GM18498 (cell line): ENCODE measurements around the gene PARD3B.

ENCODE experiments used
- ATAC-seq: cut with Tn5 transposase; IDR thresholded peaks from one replicate; pipeline ENCODE4 v1.9.1; 2021; ENCODE audit warnings: mild to moderate bottlenecking, moderate library complexity; ENCODE audit not compliant: unreplicated experiment

PARD3B gene

GRCh38 chr2:205292665-205293295 is 747.5 kb downstream of the PARD3B start:
- no peak for ATAC-seq

GRCh38 chr2:205293559-205293958 is 748.3 kb downstream of the PARD3B start:
- no peak for ATAC-seq

GRCh38 chr2:205296959-205297358 is 751.7 kb downstream of the PARD3B start:
- no peak for ATAC-seq

GRCh38 chr2:205297368-205297767 is 752.1 kb downstream of the PARD3B start:
- no peak for ATAC-seq

- ATAC-seq, result no peak
Observed at GRCh38 chr2:205297846-205298245, 752.6 kb downstream of the PARD3B start.

- ATAC-seq, result no peak
Observed at GRCh38 chr2:205311201-205311600, 765.9 kb downstream of the PARD3B start.

GRCh38 chr2:205321231-205321630 is 776.0 kb downstream of the PARD3B start:
- no peak for ATAC-seq

GRCh38 chr2:205323929-205324328 is 778.7 kb downstream of the PARD3B start:
- ATAC-seq, result no peak

GRCh38 chr2:205324355-205324754 is 779.1 kb downstream of the PARD3B start:
- ATAC-seq, result no peak

- ATAC-seq, result no peak
Observed at GRCh38 chr2:205333351-205333750, 788.1 kb downstream of the PARD3B start.

- ATAC-seq, result no peak
Observed at GRCh38 chr2:205337274-205337673, 792.0 kb downstream of the PARD3B start.

- no peak for ATAC-seq
Observed at GRCh38 chr2:205338156-205338555, 792.9 kb downstream of the PARD3B start.

GRCh38 chr2:205343103-205343502 is 797.8 kb downstream of the PARD3B start:
- ATAC-seq, result no peak

- ATAC-seq, result no peak
Observed at GRCh38 chr2:205346649-205347048, 801.4 kb downstream of the PARD3B start.

GRCh38 chr2:205347899-205348298 is 802.6 kb downstream of the PARD3B start:
- ATAC-seq, result no peak

GRCh38 chr2:205352094-205352493 is 806.8 kb downstream of the PARD3B start:
- no peak for ATAC-seq

GRCh38 chr2:205352593-205352992 is 807.3 kb downstream of the PARD3B start:
- ATAC-seq, result no peak

GRCh38 chr2:205357732-205358131 is 812.5 kb downstream of the PARD3B start:
- no peak for ATAC-seq

GRCh38 chr2:205358351-205358815 is 813.1 kb downstream of the PARD3B start:
- no peak for ATAC-seq

GRCh38 chr2:205361272-205361671 is 816.0 kb downstream of the PARD3B start:
- no peak for ATAC-seq

- ATAC-seq, result no peak
Observed at GRCh38 chr2:205361970-205362369, 816.7 kb downstream of the PARD3B start.

- no peak for ATAC-seq
Observed at GRCh38 chr2:205364261-205364660, 819.0 kb downstream of the PARD3B start.
